ENCODE results near the gene DENND2C.

The DENND2C gene

DNA sequence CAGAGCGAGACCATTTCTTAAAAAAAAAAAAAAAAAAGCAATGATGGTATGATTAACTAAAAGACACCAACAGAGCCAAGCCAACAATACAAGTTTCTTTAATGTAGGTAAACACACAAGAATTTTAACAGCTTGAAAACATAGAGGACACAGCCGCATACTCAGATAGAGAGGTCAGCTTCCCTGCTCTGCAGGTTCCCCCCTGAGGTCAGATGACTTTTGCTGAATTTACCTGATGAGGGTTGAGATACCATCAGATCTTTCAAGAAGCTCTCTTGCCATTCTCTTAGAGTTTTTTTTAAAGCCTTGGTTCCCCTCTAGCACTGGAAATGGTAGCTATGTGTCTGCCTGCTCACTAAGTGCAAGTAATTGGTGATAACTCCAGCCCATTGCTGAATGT lies 119.5 kb downstream of the DENND2C start:
- no peak overlapping the region for H3K9ac ChIP-seq (ENCODE audit: low read length in 2 of 2)
- H3K36me3 ChIP-seq (ENCODE audit: control insufficient read depth in 2 of 2, insufficient read depth in 2 of 2, low read length in 2 of 2), result no peaks in the 10 kb centered on the region
- no peaks in the 10 kb centered on the region for H3K4me1 ChIP-seq (ENCODE audit: control insufficient read depth, insufficient read depth, low read length)
- H3K4me3 ChIP-seq (ENCODE audit: low read length in 2 of 2), result no peak overlapping the region
- no peak overlapping the region for H3K27ac ChIP-seq (ENCODE audit: low read length)
- H3K27me3 ChIP-seq (ENCODE audit: control insufficient read depth in 1 of 2, insufficient read depth in 2 of 2, low read length in 2 of 2), result no peaks in the 10 kb centered on the region
- H3K9me3 ChIP-seq (ENCODE audit: control insufficient read depth in 2 of 2, low read length in 2 of 2), result no peaks in the 10 kb centered on the region

DNA sequence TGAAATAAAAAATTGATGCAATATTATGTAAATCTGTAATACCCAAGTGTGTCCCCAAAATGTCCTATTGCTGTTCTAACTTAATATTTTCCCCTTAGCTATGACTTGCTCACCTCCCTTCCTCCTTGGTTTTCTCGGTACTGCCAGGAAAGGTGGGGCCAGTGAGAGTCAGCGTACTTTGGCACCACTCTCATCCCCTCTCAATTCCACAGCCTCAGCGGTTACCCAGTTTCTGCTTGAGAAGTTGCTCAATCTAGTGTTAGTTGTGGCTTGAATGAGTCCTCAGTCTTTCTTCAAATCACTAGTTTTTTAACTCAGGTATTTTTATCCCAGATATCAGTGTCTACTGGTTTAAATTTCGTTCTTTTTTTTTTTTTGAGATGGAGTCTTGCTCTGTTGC lies 120.7 kb downstream of the DENND2C start:
- no peak overlapping the region for H3K9ac ChIP-seq (ENCODE audit: low read length in 2 of 2)
- no peaks in the 10 kb centered on the region for H3K27me3 ChIP-seq (ENCODE audit: control insufficient read depth in 1 of 2, insufficient read depth in 2 of 2, low read length in 2 of 2)
- H3K27ac ChIP-seq (ENCODE audit: low read length), result no peak overlapping the region
- H3K36me3 ChIP-seq (ENCODE audit: control insufficient read depth in 2 of 2, insufficient read depth in 2 of 2, low read length in 2 of 2), result no peaks in the 10 kb centered on the region
- H3K9me3 ChIP-seq (ENCODE audit: control insufficient read depth in 2 of 2, low read length in 2 of 2), result no peaks in the 10 kb centered on the region
- no peak overlapping the region for H3K4me3 ChIP-seq (ENCODE audit: low read length in 2 of 2)
- H3K4me1 ChIP-seq (ENCODE audit: control insufficient read depth, insufficient read depth, low read length), result no peaks in the 10 kb centered on the region

DNA sequence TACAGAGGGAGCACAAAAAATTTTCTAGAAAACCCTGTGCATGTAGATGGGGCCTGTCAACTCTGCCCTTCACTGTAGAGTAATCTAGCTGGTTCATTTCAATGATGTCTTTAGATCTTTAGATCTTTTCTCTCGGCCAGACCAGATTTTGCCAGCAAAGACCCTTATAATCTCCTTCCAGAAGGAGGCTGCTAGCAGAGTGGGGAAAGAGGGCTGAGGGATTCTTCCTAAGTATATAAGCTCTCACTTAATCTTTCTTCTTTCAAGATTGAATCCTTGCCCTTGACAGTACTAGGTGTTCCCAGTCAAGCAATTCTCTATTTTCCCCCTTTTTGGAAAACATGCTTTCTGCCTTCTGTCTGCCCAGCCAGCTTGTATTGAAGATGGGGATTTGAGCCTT lies 122.8 kb downstream of the DENND2C start:
- no peaks in the 10 kb centered on the region for H3K27me3 ChIP-seq (ENCODE audit: control insufficient read depth in 1 of 2, insufficient read depth in 2 of 2, low read length in 2 of 2)
- H3K4me1 ChIP-seq (ENCODE audit: control insufficient read depth, insufficient read depth, low read length), result no peaks in the 10 kb centered on the region
- no peak overlapping the region for H3K27ac ChIP-seq (ENCODE audit: low read length)
- H3K9me3 ChIP-seq (ENCODE audit: control insufficient read depth in 2 of 2, low read length in 2 of 2), result no peaks in the 10 kb centered on the region
- H3K4me3 ChIP-seq (ENCODE audit: low read length in 2 of 2), result no peak overlapping the region
- H3K9ac ChIP-seq (ENCODE audit: low read length in 2 of 2), result no peak overlapping the region
- no peaks in the 10 kb centered on the region for H3K36me3 ChIP-seq (ENCODE audit: control insufficient read depth in 2 of 2, insufficient read depth in 2 of 2, low read length in 2 of 2)

DNA sequence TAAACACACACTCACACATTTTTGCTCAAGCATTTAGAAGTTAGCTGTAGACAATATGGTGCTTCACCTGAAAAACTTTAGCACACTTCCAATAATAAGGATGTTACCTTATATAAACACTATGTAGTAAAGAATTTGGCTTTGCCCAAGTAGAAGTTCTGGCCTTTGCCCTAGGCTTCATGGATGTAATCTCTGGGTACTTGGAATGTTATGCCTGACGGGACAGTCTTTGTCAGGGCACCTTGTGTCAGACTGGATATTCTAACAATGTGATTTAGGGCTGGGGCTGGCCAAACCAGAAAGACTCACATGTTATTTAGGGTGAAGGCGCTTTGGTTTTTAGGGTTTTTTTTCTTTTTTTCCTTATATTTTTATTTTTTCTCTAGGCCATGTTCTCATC lies 124.1 kb downstream of the DENND2C start:
- Histone ChIP-seq H3K27me3 (ENCODE audit: control insufficient read depth in 1 of 2, insufficient read depth in 2 of 2, low read length in 2 of 2) (no peaks in the 10 kb centered on the region), H3K4me1 (ENCODE audit: control insufficient read depth, insufficient read depth, low read length) (no peaks in the 10 kb centered on the region), H3K4me3 (ENCODE audit: low read length in 2 of 2) (no peak overlapping the region), H3K27ac (ENCODE audit: low read length) (no peak overlapping the region), H3K9me3 (ENCODE audit: control insufficient read depth in 2 of 2, low read length in 2 of 2) (no peaks in the 10 kb centered on the region), H3K36me3 (ENCODE audit: control insufficient read depth in 2 of 2, insufficient read depth in 2 of 2, low read length in 2 of 2) (no peaks in the 10 kb centered on the region), H3K9ac (ENCODE audit: low read length in 2 of 2) (no peak overlapping the region)

DNA sequence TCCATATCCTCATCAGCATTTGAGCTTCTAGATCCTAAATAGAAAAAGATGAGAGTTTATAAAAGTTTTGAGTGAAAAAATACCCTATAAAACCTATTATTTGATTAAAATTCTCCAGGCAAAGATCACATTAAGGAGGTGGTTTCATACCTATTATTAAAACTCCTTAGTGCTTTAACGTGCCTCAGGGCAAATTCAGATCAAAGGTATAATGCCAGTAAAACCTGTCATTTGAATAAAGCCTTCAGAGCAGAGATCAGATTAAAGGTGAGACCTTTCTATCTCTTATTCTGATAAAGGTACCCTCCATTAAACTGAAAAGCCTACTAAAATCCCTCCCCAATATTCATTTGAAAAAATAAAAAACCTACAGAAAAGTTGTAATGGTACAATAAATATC lies 124.5 kb downstream of the DENND2C start:
- no peaks in the 10 kb centered on the region for H3K27me3 ChIP-seq (ENCODE audit: control insufficient read depth in 1 of 2, insufficient read depth in 2 of 2, low read length in 2 of 2)

DNA sequence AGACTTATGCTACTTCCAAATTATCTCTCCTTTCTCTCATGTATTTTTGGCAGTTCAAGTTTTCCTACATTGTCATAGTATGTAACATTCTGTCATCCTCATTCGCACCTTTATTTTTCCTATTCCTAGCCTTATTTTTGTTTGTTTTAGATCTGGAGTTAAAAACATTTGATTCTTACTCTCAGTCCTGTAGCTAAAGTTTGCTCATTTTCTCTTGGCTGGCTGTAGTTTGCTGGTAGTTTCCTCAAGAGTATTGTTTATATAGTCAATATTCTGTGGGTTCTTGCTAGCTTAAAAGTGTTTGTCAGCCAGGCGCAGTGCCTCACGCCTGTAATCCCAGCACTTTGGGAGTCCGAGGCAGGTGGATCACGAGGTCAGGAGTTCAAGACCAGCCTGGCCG lies 129.0 kb downstream of the DENND2C start:
- Histone ChIP-seq H3K27ac (ENCODE audit: low read length) (no peak overlapping the region), H3K4me3 (ENCODE audit: low read length in 2 of 2) (no peak overlapping the region), H3K4me1 (ENCODE audit: control insufficient read depth, insufficient read depth, low read length) (no peaks in the 10 kb centered on the region), H3K36me3 (ENCODE audit: control insufficient read depth in 2 of 2, insufficient read depth in 2 of 2, low read length in 2 of 2) (no peaks in the 10 kb centered on the region), H3K9me3 (ENCODE audit: control insufficient read depth in 2 of 2, low read length in 2 of 2) (no peaks in the 10 kb centered on the region), H3K27me3 (ENCODE audit: control insufficient read depth in 1 of 2, insufficient read depth in 2 of 2, low read length in 2 of 2) (no peaks in the 10 kb centered on the region), H3K9ac (ENCODE audit: low read length in 2 of 2) (no peak overlapping the region)

More for the DNA sequence above, 124.5 kb downstream of the DENND2C start:
- H3K9me3 ChIP-seq (ENCODE audit: control insufficient read depth in 2 of 2, low read length in 2 of 2), result no peaks in the 10 kb centered on the region
- no peaks in the 10 kb centered on the region for H3K36me3 ChIP-seq (ENCODE audit: control insufficient read depth in 2 of 2, insufficient read depth in 2 of 2, low read length in 2 of 2)
- no peak overlapping the region for H3K27ac ChIP-seq (ENCODE audit: low read length)
- H3K4me3 ChIP-seq (ENCODE audit: low read length in 2 of 2), result no peak overlapping the region
- H3K4me1 ChIP-seq (ENCODE audit: control insufficient read depth, insufficient read depth, low read length), result no peaks in the 10 kb centered on the region
- no peak overlapping the region for H3K9ac ChIP-seq (ENCODE audit: low read length in 2 of 2)

DNA sequence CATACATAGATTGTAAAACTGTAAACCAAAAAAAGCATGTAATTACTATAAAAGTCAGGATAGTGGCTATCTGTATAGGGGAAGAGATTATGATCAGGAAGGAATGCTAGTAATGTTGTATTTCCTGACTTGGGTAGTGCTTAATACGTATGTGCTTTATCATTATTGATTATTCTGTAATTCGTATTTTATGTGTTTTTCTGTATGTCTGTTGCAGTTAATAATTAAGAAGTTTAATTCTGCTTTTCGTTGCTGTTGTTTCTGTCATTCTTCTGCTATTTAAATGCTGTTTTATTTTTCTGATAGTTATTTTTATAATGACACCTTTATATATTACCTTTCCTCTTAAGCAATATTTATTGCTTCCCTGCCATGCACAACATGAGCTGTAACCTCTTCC lies 129.6 kb downstream of the DENND2C start:
- no peak overlapping the region for H3K27ac ChIP-seq (ENCODE audit: low read length)
- H3K9ac ChIP-seq (ENCODE audit: low read length in 2 of 2), result no peak overlapping the region
- H3K4me1 ChIP-seq (ENCODE audit: control insufficient read depth, insufficient read depth, low read length), result no peaks in the 10 kb centered on the region
- no peak overlapping the region for H3K4me3 ChIP-seq (ENCODE audit: low read length in 2 of 2)
- H3K9me3 ChIP-seq (ENCODE audit: control insufficient read depth in 2 of 2, low read length in 2 of 2), result no peaks in the 10 kb centered on the region
- no peaks in the 10 kb centered on the region for H3K27me3 ChIP-seq (ENCODE audit: control insufficient read depth in 1 of 2, insufficient read depth in 2 of 2, low read length in 2 of 2)
- no peaks in the 10 kb centered on the region for H3K36me3 ChIP-seq (ENCODE audit: control insufficient read depth in 2 of 2, insufficient read depth in 2 of 2, low read length in 2 of 2)

DNA sequence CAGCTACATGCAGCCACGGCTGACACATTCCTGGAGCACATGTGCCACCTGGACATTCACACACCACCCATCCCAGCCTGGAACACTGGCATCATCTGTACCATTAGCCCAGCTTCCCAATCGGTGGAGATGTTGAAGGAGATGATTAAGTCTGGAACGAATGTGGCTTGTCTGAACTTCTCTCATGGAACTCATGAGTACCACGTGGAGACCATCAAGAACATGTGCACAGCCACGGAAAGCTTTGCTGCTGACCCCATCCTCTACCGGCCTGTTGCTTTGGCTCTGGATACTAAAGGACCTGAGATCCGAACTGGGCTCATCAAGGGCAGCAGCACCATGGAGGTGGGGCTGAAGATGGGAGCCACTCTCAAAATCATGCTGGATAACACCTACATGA lies 133.8 kb downstream of the DENND2C start:
- Histone ChIP-seq H3K27ac (ENCODE audit: low read length) (no peak overlapping the region), H3K9me3 (ENCODE audit: control insufficient read depth in 2 of 2, low read length in 2 of 2) (no peaks in the 10 kb centered on the region), H3K4me3 (ENCODE audit: low read length in 2 of 2) (no peak overlapping the region), H3K36me3 (ENCODE audit: control insufficient read depth in 2 of 2, insufficient read depth in 2 of 2, low read length in 2 of 2) (no peaks in the 10 kb centered on the region), H3K27me3 (ENCODE audit: control insufficient read depth in 1 of 2, insufficient read depth in 2 of 2, low read length in 2 of 2) (no peaks in the 10 kb centered on the region), H3K9ac (ENCODE audit: low read length in 2 of 2) (no peak overlapping the region), H3K4me1 (ENCODE audit: control insufficient read depth, insufficient read depth, low read length) (no peaks in the 10 kb centered on the region)

DNA sequence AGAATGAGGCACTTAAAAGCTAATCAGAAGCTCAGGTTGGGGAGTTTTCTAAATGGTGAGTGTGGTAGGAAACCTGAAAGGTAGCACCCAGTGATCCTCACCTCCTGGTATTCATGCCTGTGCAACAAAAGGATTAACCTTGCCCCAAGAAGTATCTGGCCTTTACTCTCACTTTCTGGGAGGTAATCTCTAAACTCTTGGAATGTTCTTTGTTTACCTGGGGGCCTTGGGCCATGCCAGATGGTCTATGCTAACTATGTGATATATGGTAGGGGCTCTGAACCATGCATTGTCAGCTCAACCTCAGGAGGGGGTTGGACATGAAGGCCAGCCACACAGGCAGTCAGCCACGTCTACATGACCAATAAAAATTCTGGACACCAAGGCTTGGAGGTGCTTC lies 134.4 kb downstream of the DENND2C start:
- Histone ChIP-seq H3K4me1 (ENCODE audit: control insufficient read depth, insufficient read depth, low read length) (no peaks in the 10 kb centered on the region), H3K9ac (ENCODE audit: low read length in 2 of 2) (no peak overlapping the region), H3K4me3 (ENCODE audit: low read length in 2 of 2) (no peak overlapping the region), H3K27me3 (ENCODE audit: control insufficient read depth in 1 of 2, insufficient read depth in 2 of 2, low read length in 2 of 2) (no peaks in the 10 kb centered on the region), H3K36me3 (ENCODE audit: control insufficient read depth in 2 of 2, insufficient read depth in 2 of 2, low read length in 2 of 2) (no peaks in the 10 kb centered on the region), H3K9me3 (ENCODE audit: control insufficient read depth in 2 of 2, low read length in 2 of 2) (no peaks in the 10 kb centered on the region), H3K27ac (ENCODE audit: low read length) (no peak overlapping the region)

Data from stomach smooth muscle (tissue), 2 donors.